ENCODE data around the gene UBA5.

The UBA5 gene

DNA sequence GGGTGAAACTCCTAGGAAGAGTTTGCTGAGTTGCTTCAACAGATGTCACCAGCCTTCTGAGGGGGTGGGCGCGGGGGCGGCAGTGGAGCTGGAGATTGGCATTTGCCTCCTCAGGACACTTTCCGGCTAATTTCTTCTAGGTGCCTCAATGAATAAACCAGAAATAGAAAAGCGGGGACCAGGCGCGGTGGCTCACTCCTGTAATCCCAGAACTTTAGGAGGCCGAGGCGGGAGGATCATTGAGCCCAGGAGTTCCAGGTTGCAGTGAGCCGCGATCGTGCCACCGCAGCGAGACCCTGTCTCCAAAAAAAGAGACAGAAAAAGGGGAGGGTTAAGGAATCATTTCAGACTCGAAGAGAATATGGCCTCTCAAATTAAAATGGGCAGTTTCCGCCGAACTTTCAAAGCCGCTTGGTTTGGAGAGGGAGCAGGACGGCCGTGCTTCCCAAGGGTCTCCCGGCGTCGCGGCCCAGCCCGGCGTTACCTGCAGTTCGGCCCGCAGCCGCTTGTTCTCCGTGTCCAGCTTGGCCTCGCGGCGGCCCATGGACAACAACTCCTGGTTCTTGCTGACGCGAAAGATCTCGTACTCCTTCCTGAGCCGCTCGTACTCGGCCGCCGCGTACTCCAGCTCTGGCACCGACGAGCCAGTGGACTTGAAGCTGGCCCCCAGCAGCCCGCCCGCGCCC is 61.5 kb downstream of the UBA5 start:
- peak in 7 of 14 donors; percentile 45 to 76 (median 72) for DNase-seq

GRCh38 chr3:132722165-132723023 is 62.3 kb downstream of the UBA5 start, which contains the start of gene NPHP3:
Gene NPHP3, minus strand, starts transcription at chr3:132722409. Its CDS starts 54 bp downstream, at chr3:132722355.
- DNase-seq, result peak; percentile 94 to 100 (median 98)

GRCh38 chr3:132723024-132723950 is 63.2 kb downstream of the UBA5 start:
- DNase-seq, result no peak

DNA sequence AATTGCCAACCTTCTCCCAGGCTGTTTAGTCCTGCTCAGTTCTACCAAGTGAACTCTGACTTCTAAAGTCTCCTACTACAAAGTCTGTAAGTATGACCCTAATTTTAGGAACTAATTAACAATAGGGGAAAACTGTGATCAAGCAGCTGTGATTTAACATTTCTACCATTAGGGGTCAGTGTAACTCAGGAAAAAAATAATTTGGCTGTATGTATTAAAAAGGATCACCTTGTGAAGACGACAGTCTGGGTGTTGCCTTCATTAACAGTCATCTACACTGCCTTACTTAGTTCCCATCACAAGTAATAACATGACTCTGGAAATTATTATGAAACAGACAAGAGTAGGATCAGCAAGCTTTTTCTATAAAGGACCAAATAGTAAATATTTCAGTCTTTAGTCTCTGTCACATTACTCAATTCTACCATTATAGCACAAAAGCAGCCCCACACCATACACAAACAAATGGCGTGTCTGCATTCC is 66.3 kb downstream of the UBA5 start:
- DNase-seq, result peak in 2 of 14 donors; percentile 14 to 32

Measured in C1 segment of cervical spinal cord (tissue), 14 donors.